Hippocampal formation (tissue), 2 donors: ENCODE data around the gene CSNK2A2.

Source experiments
- DNase-seq, 2 donors: peaks; one replicate each; lab custom pipeline; 2025; lab: John Stamatoyannopoulos, UW

CSNK2A2 gene

GRCh38 chr16:58110571-58111301, 87.2 kb downstream of the CSNK2A2 start:
- no peak for DNase-seq

GRCh38 chr16:58109881-58110280, 88.0 kb downstream of the CSNK2A2 start:
- no peak for DNase-seq

GRCh38 chr16:58109330-58109729, 88.6 kb downstream of the CSNK2A2 start:
- DNase-seq = no peak
